BLaER1 (cell line): ENCODE measurements around the gene TMC1.

Experiments
- H3K27ac ChIP-seq: shearing (Covaris generic); formaldehyde crosslinking; 2 replicates; pipeline ENCODE4 v1.8.1; 2022
- H3K27me3 ChIP-seq: shearing (Covaris generic); formaldehyde crosslinking; 2 replicates; pipeline ENCODE4 v1.8.1; 2022
- H3K36me3 ChIP-seq: shearing (Covaris generic); formaldehyde crosslinking; 2 replicates; pipeline ENCODE4 v1.8.1; 2022
- H3K4me1 ChIP-seq: shearing (Covaris generic); formaldehyde crosslinking; 2 replicates; pipeline ENCODE4 v1.8.1; 2022
- H3K4me2 ChIP-seq: shearing (Covaris generic); formaldehyde crosslinking; 2 replicates; pipeline ENCODE4 v1.8.1; 2022
- H3K4me3 ChIP-seq: shearing (Covaris generic); formaldehyde crosslinking; 2 replicates; pipeline ENCODE4 v1.8.1; 2022
- H3K9ac ChIP-seq: shearing (Covaris generic); formaldehyde crosslinking; 2 replicates; pipeline ENCODE4 v1.8.1; 2022
- H3K9me3 ChIP-seq: shearing (Covaris generic); formaldehyde crosslinking; 2 replicates; pipeline ENCODE4 v1.8.1; 2022
- H4K20me1 ChIP-seq: shearing (Covaris generic); formaldehyde crosslinking; 2 replicates; pipeline ENCODE4 v1.8.1; 2022
- Cebpa-rat ChIP-seq: shearing (Covaris generic); IDR thresholded peaks from 2 replicates; pipeline ENCODE4 v1.8.1; 2022

TMC1 gene

DNA sequence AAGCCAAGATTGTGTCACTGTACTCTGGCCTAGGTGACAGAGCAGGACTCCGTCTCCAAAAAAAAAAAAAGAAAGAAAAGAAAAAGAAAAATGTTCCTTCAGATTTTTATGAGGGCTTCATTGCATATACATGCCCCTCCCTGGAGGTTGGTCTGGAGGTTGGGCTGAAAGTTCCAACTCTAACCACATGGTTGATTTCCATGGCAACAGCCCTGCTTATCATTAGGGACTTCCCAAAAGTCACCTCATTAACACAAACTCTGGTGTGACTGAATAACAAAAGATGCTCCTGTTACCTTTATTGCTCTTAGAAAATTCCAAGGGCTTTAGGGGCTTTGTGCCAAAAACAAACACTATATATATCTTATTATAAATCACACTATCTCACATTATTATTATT, 113.8 kb downstream of the TMC1 start:
- Histone ChIP-seq H3K9me3 (peaks cover 10% of the 10 kb centered on the region), H3K36me3 (no peaks in the 10 kb centered on the region), H3K4me2 (no peak overlapping the region), H3K4me3 (no peak overlapping the region), H3K9ac (no peak overlapping the region), H3K27ac (no peak overlapping the region), H3K27me3 (no peaks in the 10 kb centered on the region), H4K20me1 (no peaks in the 10 kb centered on the region), H3K4me1 (no peaks in the 10 kb centered on the region)
- TF ChIP-seq Cebpa-rat, result no peak

DNA sequence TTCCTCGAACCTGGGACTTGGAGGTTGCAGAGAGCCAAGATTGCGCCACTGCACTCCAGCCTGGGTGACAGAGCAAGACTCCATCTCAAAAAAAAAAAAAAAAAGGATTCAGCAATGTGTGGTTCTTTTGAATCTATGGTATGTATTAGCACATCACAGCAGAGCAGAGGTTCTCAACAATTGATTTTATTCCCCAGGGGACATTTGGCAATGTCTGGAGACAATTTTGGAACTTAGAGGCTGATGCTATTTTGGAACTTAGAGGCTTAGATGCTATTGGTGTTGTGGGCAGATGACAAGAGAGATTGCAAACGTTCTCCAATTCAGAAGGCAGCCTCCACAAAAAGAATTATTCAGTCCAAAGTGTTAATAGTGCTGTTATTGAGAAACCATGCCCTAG, 115.2 kb downstream of the TMC1 start:
- Histone ChIP-seq H3K4me2 (no peak overlapping the region), H4K20me1 (no peaks in the 10 kb centered on the region), H3K27me3 (no peaks in the 10 kb centered on the region), H3K4me3 (no peak overlapping the region), H3K36me3 (no peaks in the 10 kb centered on the region), H3K4me1 (no peaks in the 10 kb centered on the region), H3K9me3 (peaks cover 10% of the 10 kb centered on the region), H3K9ac (no peak overlapping the region), H3K27ac (no peak overlapping the region)
- no peak for TF ChIP-seq Cebpa-rat

DNA sequence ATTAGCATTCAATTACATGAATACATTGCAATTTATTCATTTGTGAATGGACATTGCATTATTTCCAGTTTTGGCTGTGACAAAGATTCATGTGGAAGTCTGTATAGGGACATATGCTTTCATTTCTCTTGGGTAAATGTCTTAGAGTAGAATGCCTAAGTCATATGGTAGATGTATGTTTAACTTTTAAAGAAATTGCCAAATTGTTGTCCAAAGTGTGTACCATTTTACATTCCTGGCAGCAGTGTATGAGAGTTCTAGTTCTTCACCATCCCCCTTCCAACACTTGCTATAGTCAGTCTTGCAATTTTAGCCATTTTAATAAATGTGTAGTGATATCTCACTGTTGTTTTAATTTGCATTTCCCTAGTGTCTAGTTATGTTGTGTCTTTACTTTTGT, 122.2 kb downstream of the TMC1 start:
- no peak overlapping the region for H3K9ac ChIP-seq
- no peak overlapping the region for H3K4me3 ChIP-seq
- no peaks in the 10 kb centered on the region for H4K20me1 ChIP-seq
- H3K36me3 ChIP-seq, result no peaks in the 10 kb centered on the region
- TF ChIP-seq Cebpa-rat, result no peak
- no peaks in the 10 kb centered on the region for H3K9me3 ChIP-seq
- H3K27ac ChIP-seq, result no peak overlapping the region
- no peaks in the 10 kb centered on the region for H3K27me3 ChIP-seq
- H3K4me2 ChIP-seq, result no peak overlapping the region
- peaks cover 1% of the 10 kb centered on the region; the same call in 1 of the 2 replicates for H3K4me1 ChIP-seq

DNA sequence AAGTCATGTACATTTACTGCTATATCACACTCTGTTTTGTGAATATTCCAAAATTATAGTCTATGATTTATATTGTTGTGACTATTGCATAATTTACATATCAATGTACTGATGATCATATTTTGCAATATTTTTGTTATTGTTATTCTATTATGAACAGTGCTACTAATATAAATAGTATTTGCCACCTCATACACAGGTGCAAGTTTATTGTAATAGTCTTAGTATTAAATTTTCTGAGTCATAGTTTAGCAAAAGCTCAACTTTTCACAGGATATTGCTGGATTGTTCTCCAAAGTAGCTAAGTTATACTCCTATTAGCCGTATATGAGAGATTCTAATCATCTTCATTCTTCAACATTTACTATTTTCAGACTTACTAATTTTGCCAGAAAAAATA, 124.7 kb downstream of the TMC1 start:
- H3K27ac ChIP-seq, result no peak overlapping the region
- no peaks in the 10 kb centered on the region for H4K20me1 ChIP-seq
- no peaks in the 10 kb centered on the region for H3K36me3 ChIP-seq
- H3K4me1 ChIP-seq, result peaks cover 6% of the 10 kb centered on the region
- H3K27me3 ChIP-seq, result no peaks in the 10 kb centered on the region
- H3K4me3 ChIP-seq, result no peak overlapping the region
- H3K4me2 ChIP-seq, result no peak overlapping the region
- H3K9me3 ChIP-seq, result no peaks in the 10 kb centered on the region
- no peak overlapping the region for H3K9ac ChIP-seq
- TF ChIP-seq Cebpa-rat, result no peak

DNA sequence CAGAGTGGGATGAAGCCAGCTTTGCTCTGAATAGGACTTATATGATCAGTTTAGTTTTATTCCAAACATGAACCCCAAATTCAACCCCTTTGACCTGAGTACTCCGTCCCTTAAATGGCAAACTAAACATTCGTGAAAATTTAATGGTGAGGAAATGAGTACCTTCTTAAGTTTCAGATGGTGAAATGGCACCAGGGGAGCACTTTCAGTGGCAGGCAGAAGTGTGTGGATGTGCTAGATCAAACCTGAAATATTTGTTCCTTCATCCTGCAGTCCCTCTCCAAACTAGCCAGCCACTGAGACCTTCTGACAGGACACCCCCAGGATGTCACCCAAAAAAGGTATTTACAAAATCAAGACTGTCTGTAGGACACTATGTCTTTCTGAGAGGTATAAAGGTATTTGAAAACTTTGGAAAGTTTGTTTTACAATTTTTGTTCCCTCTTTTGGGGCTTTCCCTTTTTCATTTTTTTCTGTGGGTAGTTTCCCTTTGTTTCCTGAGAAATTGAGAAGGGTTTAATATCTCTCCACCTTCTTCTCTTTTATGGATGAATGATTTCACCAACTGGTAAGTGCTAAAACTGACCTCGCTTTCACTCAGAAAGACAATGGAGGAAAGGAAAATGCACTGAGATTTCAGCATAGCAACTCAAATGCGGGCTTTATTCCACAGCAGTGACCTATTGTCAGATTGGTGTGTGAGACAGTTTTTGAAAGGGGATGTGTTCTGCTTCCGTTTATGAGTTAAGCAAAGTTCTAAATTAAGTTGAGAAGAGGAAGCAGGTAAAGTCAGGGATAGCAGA, 127.1 kb downstream of the TMC1 start:
- Histone ChIP-seq H3K27ac (no peak overlapping the region), H3K4me2 (peak overlapping the region; percentile 14; the same call in 1 of the 2 replicates)

DNA sequence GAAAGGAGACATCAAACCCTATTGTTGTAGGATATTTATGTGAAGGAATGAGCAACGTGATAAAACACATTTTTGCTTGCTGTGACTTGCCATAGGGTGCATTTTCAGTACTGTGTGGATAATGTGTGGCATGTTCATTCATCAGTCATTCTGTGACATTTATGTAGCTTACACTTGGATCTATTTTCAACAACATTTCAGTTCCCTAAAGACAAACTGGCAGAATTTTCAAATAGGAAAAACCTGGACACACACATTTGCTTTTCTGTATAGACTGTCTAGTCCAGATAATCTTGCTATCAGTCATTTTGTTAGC, 127.7 kb downstream of the TMC1 start:
- H4K20me1 ChIP-seq, result no peaks in the 10 kb centered on the region
- H3K4me3 ChIP-seq, result no peak overlapping the region
- H3K4me2 ChIP-seq, result peak overlapping the region; percentile 14; the same call in 1 of the 2 replicates
- no peak for TF ChIP-seq Cebpa-rat
- H3K9ac ChIP-seq, result no peak overlapping the region
- no peaks in the 10 kb centered on the region for H3K9me3 ChIP-seq
- H3K36me3 ChIP-seq, result no peaks in the 10 kb centered on the region
- no peaks in the 10 kb centered on the region for H3K27me3 ChIP-seq
- no peak overlapping the region for H3K27ac ChIP-seq
- peaks cover 6% of the 10 kb centered on the region for H3K4me1 ChIP-seq

More for the DNA sequence above, 127.1 kb downstream of the TMC1 start:
- Histone ChIP-seq H3K36me3 (no peaks in the 10 kb centered on the region), H3K4me1 (peaks cover 6% of the 10 kb centered on the region), H3K27me3 (no peaks in the 10 kb centered on the region), H4K20me1 (no peaks in the 10 kb centered on the region), H3K9me3 (no peaks in the 10 kb centered on the region), H3K4me3 (no peak overlapping the region), H3K9ac (no peak overlapping the region)
- TF ChIP-seq Cebpa-rat, result no peak

DNA sequence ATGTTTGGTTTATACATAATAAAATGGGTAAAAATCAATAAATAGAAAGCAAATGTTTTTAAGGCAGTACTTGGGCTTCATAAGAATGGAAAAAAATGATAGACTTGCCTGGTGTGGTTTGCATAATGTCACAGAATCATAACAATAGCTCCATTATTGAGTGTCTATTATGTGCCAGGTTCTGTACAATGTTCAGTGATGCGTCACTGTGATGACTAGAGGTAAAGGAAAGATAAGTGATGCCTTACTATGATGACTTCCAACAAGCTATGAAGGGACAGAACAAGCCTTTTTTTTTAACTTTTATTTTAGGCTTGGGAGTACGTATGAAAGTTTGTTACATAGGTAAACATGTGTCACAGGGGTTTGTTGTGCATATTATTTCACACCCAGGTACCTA, 128.8 kb downstream of the TMC1 start:
- Histone ChIP-seq H4K20me1 (no peaks in the 10 kb centered on the region), H3K27ac (no peak overlapping the region), H3K4me2 (no peak overlapping the region), H3K36me3 (no peaks in the 10 kb centered on the region), H3K9me3 (no peaks in the 10 kb centered on the region), H3K9ac (no peak overlapping the region), H3K4me1 (peaks cover 6% of the 10 kb centered on the region), H3K27me3 (no peaks in the 10 kb centered on the region), H3K4me3 (no peak overlapping the region)
- no peak for TF ChIP-seq Cebpa-rat

DNA sequence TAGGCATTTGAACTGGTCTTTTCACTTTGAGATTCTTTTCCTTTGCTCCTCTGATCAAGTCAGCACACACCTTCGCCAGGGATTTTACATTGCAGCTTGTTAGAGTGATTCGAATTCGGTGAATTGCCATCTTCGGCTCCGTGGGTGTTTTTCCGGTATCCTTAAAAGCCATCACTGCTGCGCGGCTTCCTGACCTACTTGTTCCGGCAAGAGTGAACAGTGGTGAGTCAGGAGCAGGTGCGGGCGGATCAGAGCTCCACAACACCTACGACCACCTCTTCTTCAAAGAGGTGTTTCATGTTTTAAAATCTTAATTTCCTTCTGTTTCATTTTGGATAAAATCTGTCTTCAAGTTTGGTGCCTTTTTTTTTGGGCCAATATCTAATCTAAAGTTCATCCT, 134.6 kb downstream of the TMC1 start:
- Histone ChIP-seq H3K4me3 (no peak overlapping the region), H3K4me1 (no peaks in the 10 kb centered on the region), H3K9ac (no peak overlapping the region), H4K20me1 (no peaks in the 10 kb centered on the region), H3K9me3 (no peaks in the 10 kb centered on the region), H3K27ac (no peak overlapping the region), H3K27me3 (no peaks in the 10 kb centered on the region), H3K4me2 (no peak overlapping the region), H3K36me3 (no peaks in the 10 kb centered on the region)
- no peak for TF ChIP-seq Cebpa-rat

DNA sequence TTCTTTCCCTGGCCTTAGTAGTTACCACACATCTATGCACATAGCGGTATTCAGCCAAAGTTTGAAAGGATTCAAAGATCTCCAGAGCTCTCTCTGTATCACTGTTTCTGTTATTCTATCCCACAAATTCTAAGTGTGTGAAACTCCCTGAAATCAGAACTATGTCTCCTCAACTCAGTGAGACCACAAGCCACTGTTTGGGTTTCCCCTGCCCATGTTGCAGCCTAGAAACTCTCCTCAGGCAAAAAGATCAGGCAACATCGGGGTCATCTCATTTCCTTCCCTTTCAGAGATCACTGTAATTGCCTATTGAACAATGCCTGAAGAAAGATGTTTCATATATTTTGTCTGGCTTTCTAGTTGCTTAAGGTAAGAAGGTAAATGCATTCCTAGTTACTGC, 135.6 kb downstream of the TMC1 start:
- no peaks in the 10 kb centered on the region for H3K4me1 ChIP-seq
- no peaks in the 10 kb centered on the region for H4K20me1 ChIP-seq
- H3K9me3 ChIP-seq, result no peaks in the 10 kb centered on the region
- no peak for TF ChIP-seq Cebpa-rat
- no peak overlapping the region for H3K4me2 ChIP-seq
- no peak overlapping the region for H3K4me3 ChIP-seq
- no peaks in the 10 kb centered on the region for H3K36me3 ChIP-seq
- no peak overlapping the region for H3K27ac ChIP-seq
- no peak overlapping the region for H3K9ac ChIP-seq
- H3K27me3 ChIP-seq, result no peaks in the 10 kb centered on the region

DNA sequence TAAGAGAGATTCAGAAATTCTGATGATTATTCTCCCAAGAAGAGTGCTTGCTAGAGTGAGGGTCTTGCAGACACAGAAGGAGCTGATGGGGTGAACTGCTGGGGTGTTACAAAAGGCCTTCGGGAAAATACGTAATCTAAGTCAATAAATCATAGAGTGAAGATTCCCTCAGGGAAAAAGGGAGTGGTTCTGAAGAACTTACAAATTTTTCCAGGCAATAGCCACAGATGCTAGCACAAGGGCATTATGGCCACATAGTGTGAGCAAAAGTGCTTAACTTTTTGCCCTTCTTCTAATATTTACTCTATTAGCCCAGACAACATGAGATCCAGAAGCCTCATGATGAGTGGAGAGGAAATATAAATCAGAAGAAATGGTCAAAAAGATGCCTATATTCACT, 137.3 kb downstream of the TMC1 start:
- no peak for TF ChIP-seq Cebpa-rat
- Histone ChIP-seq H4K20me1 (no peaks in the 10 kb centered on the region), H3K36me3 (no peaks in the 10 kb centered on the region), H3K27me3 (no peaks in the 10 kb centered on the region), H3K9ac (no peak overlapping the region), H3K27ac (no peak overlapping the region), H3K9me3 (no peaks in the 10 kb centered on the region), H3K4me1 (no peaks in the 10 kb centered on the region), H3K4me3 (no peak overlapping the region), H3K4me2 (no peak overlapping the region)
